Stomach (tissue), 9 donors: ENCODE results near the gene SLC5A7. TPM values are rescaled to one million over a fixed set of nuclear protein-coding genes. Genes with fewer than 3 reads are reported as not detected.

Experiments used
- DNase-seq, 2 donors: peaks; one replicate each; pipeline versions ENCODE4 v3.0.0 to v3.0.0-alpha.2; 2013 to 2019
- H3K27ac ChIP-seq, 5 donors: fragments of 200-600 bp in 4 of 5; sonication (generic) in 4 of 5; one replicate each; pipeline ENCODE4 v1.5.1; 2013 to 2019; ENCODE audit warnings: mild to moderate bottlenecking in 1 of 5, moderate library complexity in 1 of 5
- H3K27me3 ChIP-seq, 3 donors: fragments of 200-600 bp; sonication (generic); one replicate each; pipeline ENCODE4 v1.5.1; 2017 to 2019; ENCODE audit warnings: mixed run types in 1 of 3
- H3K36me3 ChIP-seq, 4 donors: fragments of 200-600 bp; sonication (generic); 1 replicate in 3 of 4; 2 replicates in 1 of 4; pipeline ENCODE4 v1.5.1; 2016 to 2019
- H3K4me1 ChIP-seq, 4 donors: fragments of 200-600 bp; sonication (generic); one replicate each; pipeline ENCODE4 v1.5.1; 2016 to 2019
- H3K4me3 ChIP-seq, 4 donors: fragments of 200-600 bp; sonication (generic) in 3 of 4; one replicate each; pipeline ENCODE4 v1.5.1; 2016 to 2019; ENCODE audit warnings: mild to moderate bottlenecking in 1 of 4
- H3K9me3 ChIP-seq, 4 donors: fragments of 200-600 bp; sonication (generic); one replicate each; pipeline ENCODE4 v1.5.1; 2016 to 2019
- CTCF ChIP-seq, 7 experiments: fragments of 450-650 bp in 4 of 7; fragments of 200-600 bp in 3 of 7; sonication (generic) in 3 of 7; IDR thresholded peaks; one replicate each; pipeline ENCODE4 v1.5.1; 2016 to 2019; ENCODE audit warnings: antibody characterized with exemption in 7 of 7, control low read depth in 2 of 7, mild to moderate bottlenecking in 1 of 7
- EP300 ChIP-seq: sonication (generic); formaldehyde crosslinking; IDR thresholded peaks from one replicate; pipeline ENCODE4 v1.6.1; 2017; ENCODE audit warnings: antibody characterized with exemption
- POLR2A ChIP-seq, 4 donors: fragments of 450-650 bp; IDR thresholded peaks; one replicate each; pipeline ENCODE4 v1.6.1; 2016; ENCODE audit warnings: antibody characterized with exemption in 4 of 4, control low read depth in 2 of 4, mild to moderate bottlenecking in 1 of 4, moderate library complexity in 1 of 4
- POLR2AphosphoS5 ChIP-seq, 3 donors: sonication (generic); formaldehyde crosslinking; IDR thresholded peaks; one replicate each; pipeline ENCODE4 v1.6.1; 2016; ENCODE audit warnings: antibody characterized with exemption in 3 of 3
- WGBS, 5 donors: extraction: QIAGEN DNeasy Blood & Tissue Kit in 3 of 5; methylation state at CpG; one replicate each; pipeline versions ENCODE4 v1.1.5 to v1.1.7; 2013 to 2018; 5-methylcytosine and 5-hydroxymethylcytosine counted together
- intact Hi-C: fragments of 100-400 bp; cut with DNase I; formaldehyde crosslinking; loops from one replicate; pipeline ENCODE4 v1.15.1; 2023; ENCODE audit warnings: low total_unique reads
- polyA plus RNA-seq, 3 donors: library from polyadenylated mRNA; stranded (reverse); fragments of 200-250 nt; gene quantifications; one replicate each; pipeline ENCODE4 v1.2.3, GENCODE V29; 2013
- total RNA-seq, 5 donors: library from RNA; depleted of rRNA; stranded (reverse); fragments of >200 nt; gene quantifications; one replicate each; pipeline versions ENCODE4 v1.1.0 to v1.2.3, GENCODE V29; 2014 to 2016
- donor health status: healthy with polysubstance abuse.
- donor health status: Bipolar disorder and iron deficiency.
- donor health status: healthy.

Gene SLC5A7
- total and polyA plus RNA-seq, 8 donors = 0.18 to 7.0 (median 0.44) TPM; not detected in 4

- Histone ChIP-seq H3K9me3 (peaks cover 0 to 10% (median 7%) of the 10 kb centered on the region in 4 donors), H3K4me3 (no peak overlapping the region), H3K27me3 (no peaks in the 10 kb centered on the region), H3K4me1 (no peaks in the 10 kb centered on the region), H3K36me3 (no peaks in the 10 kb centered on the region), H3K27ac (no peak overlapping the region)
- DNase-seq = no peak
- intact Hi-C loops = no loop called here
- TF ChIP-seq POLR2A (IDR thresholded peaks at IDR 0.05) (no peak), CTCF (IDR thresholded peaks at IDR 0.05) (peak in 1 of 7 experiments; percentile 20)
Observed at GRCh38 chr2:108034843-108035242, 48.5 kb downstream of the SLC5A7 start.

- intact Hi-C loops = no loop called here
- H3K4me3 ChIP-seq = no peak overlapping the region
- DNase-seq = no peak
- WGBS, 5 donors = 71 to 76% (median 72%) methylated on average over 5 of the region's 5 CpGs
- no peaks in the 10 kb centered on the region for H3K36me3 ChIP-seq
- no peak overlapping the region for H3K27ac ChIP-seq
- no peaks in the 10 kb centered on the region for H3K27me3 ChIP-seq
- H3K9me3 ChIP-seq = no peaks in the 10 kb centered on the region
- no peaks in the 10 kb centered on the region for H3K4me1 ChIP-seq
- no peak for TF ChIP-seq POLR2AphosphoS5 (IDR thresholded peaks at IDR 0.05)
- TF ChIP-seq CTCF (IDR thresholded peaks at IDR 0.05) = no peak
- no peak for TF ChIP-seq EP300
- TF ChIP-seq POLR2A (IDR thresholded peaks at IDR 0.05) = no peak
Observed at GRCh38 chr2:108048752-108049151, 62.4 kb downstream of the SLC5A7 start.

- intact Hi-C loops = no loop called here
- no peak overlapping the region for H3K4me3 ChIP-seq
- no peaks in the 10 kb centered on the region for H3K9me3 ChIP-seq
- H3K27ac ChIP-seq = no peak overlapping the region
- 68 to 85% (median 75%) methylated on average over 3 of the region's 3 CpGs for WGBS, 5 donors
- TF ChIP-seq POLR2AphosphoS5 (IDR thresholded peaks at IDR 0.05) (no peak), CTCF (IDR thresholded peaks at IDR 0.05) (no peak), EP300 (no peak), POLR2A (IDR thresholded peaks at IDR 0.05) (no peak)
- no peaks in the 10 kb centered on the region for H3K27me3 ChIP-seq
- no peaks in the 10 kb centered on the region for H3K36me3 ChIP-seq
- H3K4me1 ChIP-seq = no peaks in the 10 kb centered on the region
- DNase-seq = no peak
Observed at GRCh38 chr2:108058576-108059137, 72.3 kb downstream of the SLC5A7 start.

- no peak overlapping the region for H3K27ac ChIP-seq
- H3K36me3 ChIP-seq = no peaks in the 10 kb centered on the region
- no peak for DNase-seq
- no peaks in the 10 kb centered on the region for H3K4me1 ChIP-seq
- no peak for TF ChIP-seq POLR2AphosphoS5 (IDR thresholded peaks at IDR 0.05)
- TF ChIP-seq CTCF (IDR thresholded peaks at IDR 0.05) = no peak
- no peak for TF ChIP-seq EP300
- TF ChIP-seq POLR2A (IDR thresholded peaks at IDR 0.05) = no peak
- intact Hi-C loops = no loop called here
- H3K4me3 ChIP-seq = no peak overlapping the region
- no peaks in the 10 kb centered on the region for H3K27me3 ChIP-seq
- WGBS, 5 donors = 74 to 89% (median 85%) methylated on average over 4 of the region's 4 CpGs
- no peaks in the 10 kb centered on the region for H3K9me3 ChIP-seq
Observed at GRCh38 chr2:108061439-108062042, 75.2 kb downstream of the SLC5A7 start.

Other genes with a start within 250 kb of the SLC5A7 start
- gene RGPD4, start 159.6 kb upstream of the SLC5A7 start, total RNA-seq = not detected
- gene RGPD4, start 159.6 kb upstream of the SLC5A7 start, polyA plus RNA-seq = not detected